Suprapubic skin (tissue), 4 donors: ENCODE results near the gene CCDC127. TPM values are rescaled to one million over a fixed set of nuclear protein-coding genes. Genes with fewer than 3 reads are reported as not detected.

Experiments used
- DNase-seq, 2 donors: peaks; one replicate each; pipeline ENCODE4 v3.0.0-alpha.2; 2019; ENCODE audit warnings: low spot score in 2 of 2
- H3K27ac ChIP-seq: fragments of 200-600 bp; sonication (generic); one replicate; pipeline ENCODE4 v1.5.1; 2019
- H3K27me3 ChIP-seq: fragments of 200-600 bp; sonication (generic); one replicate; pipeline ENCODE4 v1.5.1; 2019
- H3K36me3 ChIP-seq: fragments of 200-600 bp; sonication (generic); one replicate; pipeline ENCODE4 v1.5.1; 2019
- H3K4me1 ChIP-seq: fragments of 200-600 bp; sonication (generic); one replicate; pipeline ENCODE4 v1.5.1; 2019
- H3K4me3 ChIP-seq: fragments of 200-600 bp; sonication (generic); one replicate; pipeline ENCODE4 v1.5.1; 2019; ENCODE audit warnings: mild to moderate bottlenecking
- H3K9me3 ChIP-seq: fragments of 200-600 bp; sonication (generic); one replicate; pipeline ENCODE4 v1.5.1; 2019
- EP300 ChIP-seq: sonication (generic); formaldehyde crosslinking; IDR thresholded peaks from one replicate; pipeline ENCODE4 v1.6.1; 2017; ENCODE audit warnings: antibody characterized with exemption
- POLR2A ChIP-seq, 2 donors: fragments of 450-650 bp; IDR thresholded peaks; one replicate each; pipeline ENCODE4 v1.6.1; 2017; ENCODE audit warnings: antibody characterized with exemption in 2 of 2, mild to moderate bottlenecking in 2 of 2, moderate library complexity in 2 of 2
- POLR2AphosphoS5 ChIP-seq, 3 donors: sonication (generic); formaldehyde crosslinking; IDR thresholded peaks; one replicate each; pipeline ENCODE4 v1.6.1; 2017; ENCODE audit warnings: antibody characterized with exemption in 3 of 3
- WGBS: methylation state at CpG from one replicate; pipeline ENCODE4 v1.1.5; 2018; 5-methylcytosine and 5-hydroxymethylcytosine counted together
- total RNA-seq, 4 donors: library from RNA; depleted of rRNA; stranded (reverse); fragments of >200 nt; gene quantifications; one replicate each; pipeline ENCODE4 v1.1.0, GENCODE V29; 2016
- TF ChIP-seq, protein P1 (sequence below), 2 donors: fragments of 200-600 bp in 1 of 2; fragments of 450-650 bp in 1 of 2; sonication (generic) in 1 of 2; IDR thresholded peaks; one replicate each; pipeline ENCODE4 v1.5.1; 2016 to 2019; ENCODE audit warnings: antibody characterized with exemption in 2 of 2, mild to moderate bottlenecking in 1 of 2, moderate library complexity in 1 of 2

The CCDC127 gene
- total RNA-seq, 4 donors from 2014 or later: 3.1 to 11.7 (median 5.1) TPM

DNA sequence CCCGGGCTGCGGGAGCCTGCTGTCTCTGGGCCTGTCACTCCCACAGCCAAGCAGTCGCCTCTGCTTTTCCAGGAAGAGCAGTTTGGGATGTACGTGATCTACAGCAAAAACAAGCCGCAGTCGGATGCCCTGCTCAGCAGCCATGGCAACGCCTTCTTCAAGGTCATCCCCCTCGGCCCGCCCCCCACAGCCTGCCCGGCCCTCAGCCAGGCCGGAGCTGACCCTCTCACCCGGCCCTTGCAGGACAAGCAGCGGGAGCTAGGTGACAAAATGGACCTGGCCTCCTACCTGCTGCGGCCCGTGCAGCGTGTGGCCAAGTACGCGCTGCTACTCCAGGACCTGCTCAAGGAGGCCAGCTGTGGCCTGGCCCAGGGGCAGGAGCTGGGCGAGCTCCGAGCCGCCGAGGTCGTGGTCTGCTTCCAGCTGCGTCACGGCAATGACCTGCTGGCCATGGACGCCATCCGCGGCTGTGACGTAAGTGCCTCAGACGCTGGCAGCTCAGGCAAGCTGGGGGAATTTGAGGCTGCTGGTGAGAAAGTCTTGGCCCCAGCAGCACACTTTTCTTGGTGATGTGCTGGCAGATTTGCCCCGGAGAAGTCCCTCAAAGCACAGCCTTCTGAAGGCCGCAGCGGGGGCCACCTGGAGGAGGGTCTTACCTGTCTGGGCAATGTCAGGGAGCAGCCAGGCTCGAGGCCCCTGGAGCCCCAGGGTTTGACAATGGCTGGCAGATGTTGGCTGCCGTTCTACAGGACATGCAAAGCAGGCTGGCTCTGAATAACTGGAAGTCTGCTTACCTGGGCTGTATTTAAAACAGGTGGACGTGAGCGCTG, 46.8 kb downstream of the CCDC127 start:
- Histone ChIP-seq H3K4me1 (no peaks in the 10 kb centered on the region), H3K4me3 (no peak overlapping the region), H3K27ac (no peak overlapping the region), H3K36me3 (no peaks in the 10 kb centered on the region), H3K9me3 (no peaks in the 10 kb centered on the region), H3K27me3 (peaks cover 19% of the 10 kb centered on the region)
- peak; percentile 49 to 73 for DNase-seq
- TF ChIP-seq POLR2A (IDR thresholded peaks at IDR 0.05) (no peak), EP300 (no peak), POLR2AphosphoS5 (IDR thresholded peaks at IDR 0.05) (no peak)
- TF ChIP-seq, protein P1, sequence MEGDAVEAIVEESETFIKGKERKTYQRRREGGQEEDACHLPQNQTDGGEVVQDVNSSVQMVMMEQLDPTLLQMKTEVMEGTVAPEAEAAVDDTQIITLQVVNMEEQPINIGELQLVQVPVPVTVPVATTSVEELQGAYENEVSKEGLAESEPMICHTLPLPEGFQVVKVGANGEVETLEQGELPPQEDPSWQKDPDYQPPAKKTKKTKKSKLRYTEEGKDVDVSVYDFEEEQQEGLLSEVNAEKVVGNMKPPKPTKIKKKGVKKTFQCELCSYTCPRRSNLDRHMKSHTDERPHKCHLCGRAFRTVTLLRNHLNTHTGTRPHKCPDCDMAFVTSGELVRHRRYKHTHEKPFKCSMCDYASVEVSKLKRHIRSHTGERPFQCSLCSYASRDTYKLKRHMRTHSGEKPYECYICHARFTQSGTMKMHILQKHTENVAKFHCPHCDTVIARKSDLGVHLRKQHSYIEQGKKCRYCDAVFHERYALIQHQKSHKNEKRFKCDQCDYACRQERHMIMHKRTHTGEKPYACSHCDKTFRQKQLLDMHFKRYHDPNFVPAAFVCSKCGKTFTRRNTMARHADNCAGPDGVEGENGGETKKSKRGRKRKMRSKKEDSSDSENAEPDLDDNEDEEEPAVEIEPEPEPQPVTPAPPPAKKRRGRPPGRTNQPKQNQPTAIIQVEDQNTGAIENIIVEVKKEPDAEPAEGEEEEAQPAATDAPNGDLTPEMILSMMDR (IDR thresholded peaks at IDR 0.05): no peak
- 83% methylated on average over 30 of the region's 37 CpGs for WGBS

DNA sequence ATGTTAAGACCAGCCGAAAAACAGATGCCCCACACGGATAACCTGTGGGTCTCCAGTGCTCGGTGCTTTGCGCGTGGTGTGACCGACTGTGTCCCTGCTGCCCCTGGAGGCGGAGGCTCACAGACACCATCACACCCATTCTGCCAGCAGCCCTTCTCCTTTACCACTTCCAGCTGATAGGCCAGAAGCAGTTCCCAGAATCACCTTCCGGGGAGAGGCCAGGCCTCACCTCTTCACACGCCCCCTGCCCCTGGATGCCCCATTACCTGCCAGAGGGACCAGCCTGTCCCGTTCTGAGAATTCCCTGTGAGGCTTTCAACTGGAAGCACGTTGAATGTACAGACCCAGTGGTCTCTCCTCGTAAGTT, 48.2 kb downstream of the CCDC127 start:
- Histone ChIP-seq H3K9me3 (no peaks in the 10 kb centered on the region), H3K27me3 (peaks cover 16% of the 10 kb centered on the region), H3K4me3 (no peak overlapping the region), H3K27ac (no peak overlapping the region), H3K36me3 (no peaks in the 10 kb centered on the region), H3K4me1 (no peaks in the 10 kb centered on the region)
- TF ChIP-seq POLR2A (IDR thresholded peaks at IDR 0.05): no peak
- TF ChIP-seq, protein P1 (IDR thresholded peaks at IDR 0.05): no peak
- TF ChIP-seq EP300: no peak
- TF ChIP-seq POLR2AphosphoS5 (IDR thresholded peaks at IDR 0.05): no peak
- no peak for DNase-seq
- WGBS: 78% methylated on average over 8 of the region's 12 CpGs

DNA sequence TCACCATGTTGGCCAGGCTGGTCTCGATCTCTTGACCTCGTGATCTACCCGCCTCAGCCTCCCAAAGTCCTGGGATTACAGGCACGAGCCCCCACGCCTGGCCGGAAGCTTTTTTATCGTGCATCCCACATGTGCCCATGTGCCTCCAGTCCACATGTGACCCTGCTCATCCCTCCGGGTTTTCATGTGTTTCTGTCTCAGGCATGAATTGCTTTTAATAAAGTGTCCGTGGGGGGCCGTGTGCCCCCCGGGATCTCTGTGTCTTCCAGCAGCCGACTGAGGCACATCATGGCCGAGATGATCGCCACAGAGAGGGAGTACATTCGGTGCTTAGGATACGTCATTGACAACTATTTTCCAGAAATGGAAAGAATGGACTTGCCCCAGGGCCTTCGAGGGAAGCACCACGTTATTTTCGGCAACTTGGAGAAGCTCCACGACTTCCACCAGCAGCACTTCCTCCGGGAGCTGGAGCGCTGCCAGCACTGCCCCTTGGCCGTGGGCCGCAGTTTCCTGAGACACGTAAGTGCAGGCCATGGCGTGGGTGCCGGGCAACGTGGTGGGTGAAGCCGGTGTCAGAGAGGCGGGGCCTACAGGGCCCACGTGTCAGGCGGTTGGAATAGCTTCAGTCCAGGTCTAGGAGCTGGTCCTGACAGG, 48.8 kb downstream of the CCDC127 start:
- TF ChIP-seq, protein P1 (IDR thresholded peaks at IDR 0.05): no peak
- TF ChIP-seq POLR2A (IDR thresholded peaks at IDR 0.05) (no peak), EP300 (no peak), POLR2AphosphoS5 (IDR thresholded peaks at IDR 0.05) (no peak)
- WGBS: 78% methylated on average over 22 of the region's 32 CpGs
- H3K4me1 ChIP-seq: no peaks in the 10 kb centered on the region
- H3K4me3 ChIP-seq: no peak overlapping the region
- H3K9me3 ChIP-seq: no peaks in the 10 kb centered on the region
- H3K36me3 ChIP-seq: no peaks in the 10 kb centered on the region
- H3K27me3 ChIP-seq: peaks cover 15% of the 10 kb centered on the region
- H3K27ac ChIP-seq: no peak overlapping the region
- peak; percentile 78 to 80 for DNase-seq

DNA sequence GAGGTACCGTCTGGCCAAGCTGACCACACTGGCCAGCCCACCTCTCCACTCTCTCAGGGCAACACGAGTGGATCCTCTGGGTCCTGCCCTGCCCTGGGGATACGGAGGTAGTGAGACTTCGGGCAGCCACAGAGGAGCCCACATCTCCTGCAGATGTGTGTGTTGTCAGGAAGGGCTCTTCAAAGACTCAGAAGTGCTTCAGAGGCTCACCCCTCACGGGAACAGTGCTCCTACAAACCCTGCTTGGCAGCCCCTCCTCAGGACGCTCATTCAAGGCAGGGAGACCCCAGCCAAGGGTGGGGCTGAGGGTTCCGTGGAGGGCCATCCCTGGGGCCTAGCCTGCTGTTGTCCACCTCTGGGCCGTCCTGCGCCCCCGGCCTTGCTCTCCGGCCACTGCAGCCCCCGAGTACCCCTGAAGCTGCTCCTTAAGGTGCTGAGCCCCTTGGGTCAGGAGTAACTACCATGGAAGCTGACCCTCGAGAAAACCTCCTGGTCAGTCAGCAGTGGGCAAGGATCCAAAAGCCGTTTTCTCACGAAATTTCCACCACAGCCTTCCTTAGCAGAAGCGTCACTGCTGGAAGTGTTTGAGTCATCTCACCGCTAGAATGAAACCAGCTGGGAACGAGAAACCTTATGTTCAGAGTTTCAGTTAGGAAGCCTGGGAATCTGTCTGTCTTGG, 49.8 kb downstream of the CCDC127 start:
- WGBS: 60% methylated on average over 9 of the region's 18 CpGs
- H3K4me1 ChIP-seq: no peaks in the 10 kb centered on the region
- TF ChIP-seq POLR2A (IDR thresholded peaks at IDR 0.05) (no peak), EP300 (no peak), POLR2AphosphoS5 (IDR thresholded peaks at IDR 0.05) (no peak)
- peak in 1 of 2 donors; percentile 70 for DNase-seq
- peaks cover 10% of the 10 kb centered on the region for H3K27me3 ChIP-seq
- H3K4me3 ChIP-seq: no peak overlapping the region
- H3K9me3 ChIP-seq: no peaks in the 10 kb centered on the region
- H3K36me3 ChIP-seq: no peaks in the 10 kb centered on the region
- no peak overlapping the region for H3K27ac ChIP-seq

DNA sequence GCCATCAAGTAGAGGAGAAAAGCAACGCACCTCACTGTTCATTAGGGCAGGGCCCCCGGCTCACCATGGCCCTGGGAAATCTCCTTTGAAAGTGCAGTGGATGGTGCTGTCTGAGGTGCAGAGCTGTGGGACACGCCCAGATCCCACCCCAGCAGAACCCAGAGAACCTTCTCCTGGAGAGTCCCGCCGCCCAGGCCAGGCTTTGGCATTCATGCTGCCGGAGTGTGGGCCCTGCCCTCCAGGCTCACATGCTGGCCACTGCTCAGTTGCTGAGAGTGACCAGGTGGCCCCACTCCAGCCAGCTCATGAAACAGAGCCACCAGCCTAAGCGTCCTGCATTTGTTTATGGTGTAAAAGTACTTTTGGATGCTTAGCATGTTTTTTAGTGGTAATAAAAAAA, 50.4 kb downstream of the CCDC127 start:
- H3K4me1 ChIP-seq: no peaks in the 10 kb centered on the region
- TF ChIP-seq, protein P1 (IDR thresholded peaks at IDR 0.05): no peak
- TF ChIP-seq POLR2A (IDR thresholded peaks at IDR 0.05): no peak
- no peak for TF ChIP-seq POLR2AphosphoS5 (IDR thresholded peaks at IDR 0.05)
- no peak for TF ChIP-seq EP300
- no peaks in the 10 kb centered on the region for H3K9me3 ChIP-seq
- H3K4me3 ChIP-seq: no peak overlapping the region
- no peak overlapping the region for H3K27ac ChIP-seq
- H3K27me3 ChIP-seq: peaks cover 7% of the 10 kb centered on the region
- no peaks in the 10 kb centered on the region for H3K36me3 ChIP-seq
- DNase-seq: peak in 1 of 2 donors; percentile 69
- 92% methylated on average over 3 of the region's 7 CpGs for WGBS
